Suprapubic skin (tissue), 3 donors: ENCODE data around the gene TCTN2.

Source experiments
- POLR2AphosphoS5 ChIP-seq, 3 donors: sonication (generic); formaldehyde crosslinking; IDR thresholded peaks; one replicate each; pipeline ENCODE4 v1.6.1; 2017; ENCODE audit warnings: antibody characterized with exemption in 3 of 3
- TF ChIP-seq, protein P1 (sequence below), 2 donors: fragments of 200-600 bp in 1 of 2; fragments of 450-650 bp in 1 of 2; sonication (generic) in 1 of 2; IDR thresholded peaks; one replicate each; pipeline ENCODE4 v1.5.1; 2016 to 2019; ENCODE audit warnings: antibody characterized with exemption in 2 of 2, mild to moderate bottlenecking in 1 of 2, moderate library complexity in 1 of 2

DNA sequence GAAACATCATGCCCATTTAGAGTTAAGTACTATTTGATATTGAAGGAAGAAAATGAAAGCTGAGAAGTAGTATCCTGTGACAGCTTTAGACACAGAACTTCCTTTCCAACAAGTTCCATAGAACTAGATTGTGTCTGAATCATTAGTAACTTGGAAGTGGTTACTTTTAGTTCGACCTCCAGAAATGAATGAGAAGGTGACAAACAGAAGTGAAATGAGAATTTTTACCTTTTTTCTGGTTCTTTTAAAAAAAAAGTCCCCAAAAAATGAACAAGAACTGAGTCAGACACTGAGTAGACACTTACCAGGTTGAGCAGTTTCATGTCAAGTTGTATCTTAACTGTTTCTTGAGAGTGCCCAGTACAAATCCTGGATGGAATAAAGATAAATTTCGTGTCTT lies 44.3 kb downstream of the TCTN2 start:
- TF ChIP-seq, protein P1, sequence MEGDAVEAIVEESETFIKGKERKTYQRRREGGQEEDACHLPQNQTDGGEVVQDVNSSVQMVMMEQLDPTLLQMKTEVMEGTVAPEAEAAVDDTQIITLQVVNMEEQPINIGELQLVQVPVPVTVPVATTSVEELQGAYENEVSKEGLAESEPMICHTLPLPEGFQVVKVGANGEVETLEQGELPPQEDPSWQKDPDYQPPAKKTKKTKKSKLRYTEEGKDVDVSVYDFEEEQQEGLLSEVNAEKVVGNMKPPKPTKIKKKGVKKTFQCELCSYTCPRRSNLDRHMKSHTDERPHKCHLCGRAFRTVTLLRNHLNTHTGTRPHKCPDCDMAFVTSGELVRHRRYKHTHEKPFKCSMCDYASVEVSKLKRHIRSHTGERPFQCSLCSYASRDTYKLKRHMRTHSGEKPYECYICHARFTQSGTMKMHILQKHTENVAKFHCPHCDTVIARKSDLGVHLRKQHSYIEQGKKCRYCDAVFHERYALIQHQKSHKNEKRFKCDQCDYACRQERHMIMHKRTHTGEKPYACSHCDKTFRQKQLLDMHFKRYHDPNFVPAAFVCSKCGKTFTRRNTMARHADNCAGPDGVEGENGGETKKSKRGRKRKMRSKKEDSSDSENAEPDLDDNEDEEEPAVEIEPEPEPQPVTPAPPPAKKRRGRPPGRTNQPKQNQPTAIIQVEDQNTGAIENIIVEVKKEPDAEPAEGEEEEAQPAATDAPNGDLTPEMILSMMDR (IDR thresholded peaks at IDR 0.05), result no peak
- TF ChIP-seq POLR2AphosphoS5 (IDR thresholded peaks at IDR 0.05), result no peak
